Left lobe of liver (tissue), 2 donors: ENCODE data around the gene DPM3. TPM values are rescaled to one million over a fixed set of nuclear protein-coding genes. Genes with fewer than 3 reads are reported as not detected.
A peak's percentile ranks its signal among the peaks of the same experiment; 100 is the strongest.
"Not testable (repeated sequence)": the region's sequence is repeated elsewhere in the genome, so short reads cannot be mapped to it uniquely, and the experiment has no call there.

ENCODE experiments used
- ATAC-seq: fragments of 200-7000 bp; cut with Tn5 transposase; one replicate; pipeline ENCODE4 v1.9.1; 2020; ENCODE audit warnings: mild to moderate bottlenecking, moderate library complexity
- DNase-seq: peaks from one replicate; pipeline ENCODE4 v3.0.0-alpha.2; 2020; ENCODE audit warnings: low spot score
- total RNA-seq: library from RNA; stranded (reverse); gene quantifications from one replicate; pipeline ENCODE4 v1.2.1, GENCODE V29; 2021
- donor health status: DM: no; HTN: no; CAD: no; lungs with moderate emphysema.
- donor health status: DM: no; HTN: yes; CAD: no.

Gene DPM3, protein sequence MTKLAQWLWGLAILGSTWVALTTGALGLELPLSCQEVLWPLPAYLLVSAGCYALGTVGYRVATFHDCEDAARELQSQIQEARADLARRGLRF
- total RNA-seq, result 76.8 TPM

DNA sequence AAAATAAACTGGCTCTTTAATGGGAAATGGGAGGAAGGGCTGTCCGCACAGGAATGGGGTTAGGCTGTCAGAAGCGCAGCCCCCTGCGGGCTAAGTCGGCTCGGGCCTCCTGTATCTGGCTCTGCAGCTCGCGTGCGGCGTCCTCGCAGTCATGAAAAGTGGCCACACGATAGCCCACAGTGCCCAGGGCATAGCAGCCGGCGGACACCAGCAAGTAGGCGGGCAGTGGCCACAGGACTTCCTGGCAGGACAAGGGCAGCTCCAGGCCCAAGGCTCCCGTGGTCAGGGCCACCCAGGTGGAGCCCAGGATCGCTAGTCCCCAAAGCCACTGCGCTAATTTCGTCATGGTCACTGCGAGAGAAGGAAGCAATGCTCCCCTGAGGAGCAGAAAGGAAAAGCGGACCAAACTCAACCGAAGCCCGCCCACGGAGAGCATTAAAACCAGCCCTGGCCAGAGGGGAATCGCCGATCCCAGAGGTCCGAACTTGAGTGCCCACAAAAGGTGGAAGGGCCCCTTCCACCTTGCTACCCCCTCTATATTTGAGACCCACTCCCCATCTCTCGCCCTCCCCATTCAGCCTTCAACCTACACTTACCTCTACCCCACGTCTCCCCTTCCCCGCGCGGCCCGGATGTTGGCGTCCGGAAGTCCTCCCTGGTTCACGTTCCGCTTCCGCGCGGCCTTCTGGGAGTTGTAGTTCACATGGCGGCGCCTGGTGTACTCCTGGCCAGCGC, at the start of gene DPM3:
Gene DPM3 (minus strand): TSS at position 637 of the 735 bp plus-strand sequence. CDS start 291 bp downstream, at position 346.
- DNase-seq (peak; percentile 91), ATAC-seq (peak; percentile 76)

- not testable (repeated sequence) for ATAC-seq, DNase-seq
Measured at GRCh38 chr1:155189926-155190325, 49.6 kb upstream of the DPM3 start.

DNA sequence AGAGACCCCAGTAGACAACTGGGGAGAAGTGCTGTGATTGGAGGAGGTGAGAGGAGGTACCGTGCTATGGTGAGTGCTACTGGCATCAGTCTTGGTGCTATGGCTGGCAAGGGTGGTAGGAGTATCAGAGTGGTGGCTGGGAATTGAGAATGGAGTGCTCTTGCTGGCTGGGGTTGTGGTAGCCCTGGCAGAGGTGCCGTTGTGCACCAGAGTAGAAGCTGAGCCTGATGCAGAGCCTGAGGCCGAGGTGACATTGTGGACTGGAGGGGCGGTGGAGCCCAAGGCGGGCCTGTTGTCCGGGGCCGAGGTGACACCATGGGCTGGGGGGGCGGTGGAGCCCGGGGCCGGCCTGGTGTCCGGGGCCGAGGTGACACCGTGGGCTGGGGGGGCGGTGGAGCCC, 47.9 kb upstream of the DPM3 start:
- no peak for ATAC-seq
- no peak for DNase-seq

DNA sequence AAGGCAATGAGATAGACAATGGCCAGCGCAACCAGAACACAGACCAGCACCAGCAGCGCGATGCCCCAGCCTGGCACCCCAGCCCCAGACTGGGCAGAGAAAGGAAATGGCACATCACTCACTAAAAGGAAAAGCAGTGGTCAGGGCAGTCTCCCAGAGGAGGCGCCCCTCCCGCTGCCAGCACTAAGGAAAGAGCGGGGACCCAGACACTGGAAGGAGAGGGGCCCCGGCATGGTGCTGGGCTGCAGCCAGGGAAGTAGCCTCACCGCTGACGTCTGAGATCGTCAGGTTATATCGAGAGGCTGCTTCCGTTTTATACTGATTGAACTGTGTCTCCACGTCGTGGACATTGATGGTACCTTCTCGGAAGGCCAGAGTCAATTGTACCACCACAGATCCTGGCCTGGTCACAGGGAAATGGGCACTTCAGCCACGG, 47.1 kb upstream of the DPM3 start:
- no peak for DNase-seq
- no peak for ATAC-seq

DNA sequence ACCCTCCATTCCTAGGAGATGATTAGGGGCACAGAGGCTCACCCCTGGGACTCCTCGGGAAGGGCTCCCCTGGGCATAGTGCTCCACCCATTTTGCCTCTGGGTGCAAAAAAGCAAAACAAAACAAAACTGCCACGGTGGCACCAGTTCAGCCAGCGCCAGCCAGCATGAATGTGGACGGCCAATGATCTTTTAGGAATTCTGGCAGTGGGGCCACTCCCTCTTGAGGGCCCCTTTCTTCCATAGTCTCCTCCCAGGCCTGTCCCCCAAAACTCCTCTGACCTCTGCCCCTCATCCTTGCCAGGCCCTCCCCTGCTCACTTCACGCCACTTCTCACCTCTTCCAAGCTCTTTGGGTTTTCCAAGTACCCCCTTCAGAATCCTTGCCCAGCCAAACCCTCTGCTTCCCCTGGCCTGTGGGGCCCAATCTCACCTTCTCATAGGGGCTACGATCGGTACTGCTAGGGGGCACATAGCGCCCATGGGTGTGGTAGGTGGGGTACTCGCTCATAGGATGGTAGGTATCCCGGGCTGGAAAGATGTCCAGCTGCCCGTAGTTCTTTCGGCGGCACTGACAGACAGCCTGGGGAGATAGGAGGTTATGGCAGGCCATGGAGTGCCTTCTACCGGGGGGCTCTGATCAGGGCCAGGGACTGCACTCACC, 46.6 kb upstream of the DPM3 start:
- DNase-seq, result no peak
- ATAC-seq, result no peak

- ATAC-seq (no peak), DNase-seq (no peak)
Measured at GRCh38 chr1:155186067-155186793, 45.9 kb upstream of the DPM3 start.

- no peak for DNase-seq
- no peak for ATAC-seq
Measured at GRCh38 chr1:155185783-155186066, 45.4 kb upstream of the DPM3 start.

DNA sequence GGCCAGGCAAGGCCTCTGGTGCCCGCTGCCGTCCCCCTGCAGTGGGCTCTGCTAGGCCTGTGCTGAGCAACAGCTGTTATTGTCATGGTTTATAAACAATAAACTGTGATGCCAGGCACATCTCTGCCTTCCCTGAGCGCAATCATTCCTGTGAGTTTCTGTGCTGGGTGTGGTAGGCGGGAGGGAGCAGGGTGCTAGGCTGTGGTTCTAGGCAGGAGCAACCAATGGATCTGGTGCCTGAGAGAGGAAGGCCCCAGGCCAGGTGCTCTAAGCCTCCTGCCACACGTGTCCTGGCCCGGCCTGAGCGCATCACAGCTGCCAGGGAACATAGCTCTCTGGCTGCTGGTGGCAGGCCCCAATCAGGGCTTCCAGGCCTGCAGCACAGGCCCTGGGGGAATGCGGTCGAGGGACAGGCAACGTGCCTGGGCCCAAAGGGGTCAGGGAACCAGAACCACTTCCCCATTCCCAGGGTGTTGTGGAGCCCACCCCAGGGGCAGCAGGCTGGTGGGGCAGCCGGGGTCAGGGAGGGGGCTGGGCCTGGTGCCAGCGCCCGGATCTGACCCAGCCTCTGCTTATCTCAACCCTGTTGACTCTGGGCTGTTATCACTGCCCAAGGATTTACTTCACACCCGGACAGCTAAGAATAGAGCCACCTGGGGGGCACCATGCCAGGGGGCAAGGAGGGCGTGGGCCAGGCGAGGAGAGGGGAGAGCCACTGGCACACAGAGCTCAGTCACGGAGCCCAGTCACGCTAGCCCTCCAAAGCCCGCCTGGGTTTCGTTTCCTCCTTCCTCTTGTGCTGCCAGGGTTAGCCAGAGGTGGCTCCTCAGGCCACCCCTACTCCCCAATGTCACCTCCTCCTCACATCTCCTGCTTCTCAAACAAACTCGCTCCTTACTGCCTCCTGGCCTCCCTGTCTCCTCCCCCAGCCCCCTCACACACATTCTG, 44.8 kb upstream of the DPM3 start:
- peak; percentile 41 for DNase-seq
- peak; percentile 57 for ATAC-seq

- ATAC-seq (no peak), DNase-seq (peak; percentile 43)
Measured at GRCh38 chr1:155184351-155184811, 44.0 kb upstream of the DPM3 start.

DNA sequence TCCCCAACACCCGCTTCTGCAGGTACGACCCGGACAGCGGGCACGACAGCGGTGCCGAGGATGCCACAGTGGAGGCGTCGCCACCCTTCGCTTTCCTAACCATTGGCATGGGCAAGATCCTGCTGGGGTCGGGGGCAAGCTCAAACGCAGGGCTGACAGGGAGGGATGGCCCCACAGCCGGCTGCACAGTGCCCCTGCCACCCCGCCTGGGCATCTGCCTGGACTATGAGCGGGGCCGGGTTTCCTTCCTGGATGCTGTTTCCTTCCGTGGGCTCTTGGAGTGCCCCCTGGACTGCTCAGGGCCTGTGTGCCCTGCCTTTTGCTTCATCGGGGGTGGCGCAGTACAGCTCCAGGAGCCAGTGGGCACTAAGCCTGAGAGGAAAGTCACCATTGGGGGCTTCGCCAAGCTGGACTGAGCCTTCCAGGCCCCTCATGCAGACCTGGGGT, 43.5 kb upstream of the DPM3 start:
- DNase-seq (peak; percentile 40), ATAC-seq (no peak)

- DNase-seq (no peak), ATAC-seq (no peak)
Measured at GRCh38 chr1:155182052-155182550, 41.8 kb upstream of the DPM3 start.

DNA sequence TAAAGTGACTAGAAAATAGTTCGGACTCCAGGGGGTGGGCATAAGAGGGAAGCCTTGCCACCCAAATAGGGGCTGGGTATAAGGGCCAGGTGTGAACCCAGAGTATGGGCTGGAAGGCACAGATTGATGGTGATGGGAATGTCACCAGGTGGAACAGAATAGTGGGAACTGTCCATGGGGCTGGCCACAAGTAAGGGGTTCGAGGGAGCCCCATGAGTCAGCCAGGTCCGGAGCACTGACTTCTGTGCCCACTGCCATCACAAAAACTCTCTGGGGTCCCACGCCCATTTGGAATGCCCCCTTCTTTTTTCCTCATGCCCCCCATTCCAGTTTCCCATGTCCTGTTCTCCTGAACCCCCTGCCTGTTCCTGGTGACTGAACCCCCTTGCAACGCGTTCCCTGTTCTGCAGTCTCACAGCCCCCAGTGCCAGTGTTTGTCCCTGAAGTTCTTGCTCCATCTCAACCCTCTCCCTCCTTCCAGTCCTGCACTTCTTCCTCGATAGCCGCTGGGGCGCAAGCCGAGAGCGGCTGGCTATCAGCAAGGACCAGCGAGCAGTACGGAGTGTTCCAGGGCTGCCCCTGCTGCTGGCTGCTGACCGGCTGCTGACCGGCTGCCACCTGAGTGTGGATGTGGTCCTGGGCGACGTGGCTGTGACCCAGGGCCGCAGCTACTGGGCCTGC, 41.2 kb upstream of the DPM3 start:
- ATAC-seq, result no peak
- peak; percentile 41 for DNase-seq

- no peak for ATAC-seq
Measured at GRCh38 chr1:155179112-155180031, 39.0 kb upstream of the DPM3 start.

DNA sequence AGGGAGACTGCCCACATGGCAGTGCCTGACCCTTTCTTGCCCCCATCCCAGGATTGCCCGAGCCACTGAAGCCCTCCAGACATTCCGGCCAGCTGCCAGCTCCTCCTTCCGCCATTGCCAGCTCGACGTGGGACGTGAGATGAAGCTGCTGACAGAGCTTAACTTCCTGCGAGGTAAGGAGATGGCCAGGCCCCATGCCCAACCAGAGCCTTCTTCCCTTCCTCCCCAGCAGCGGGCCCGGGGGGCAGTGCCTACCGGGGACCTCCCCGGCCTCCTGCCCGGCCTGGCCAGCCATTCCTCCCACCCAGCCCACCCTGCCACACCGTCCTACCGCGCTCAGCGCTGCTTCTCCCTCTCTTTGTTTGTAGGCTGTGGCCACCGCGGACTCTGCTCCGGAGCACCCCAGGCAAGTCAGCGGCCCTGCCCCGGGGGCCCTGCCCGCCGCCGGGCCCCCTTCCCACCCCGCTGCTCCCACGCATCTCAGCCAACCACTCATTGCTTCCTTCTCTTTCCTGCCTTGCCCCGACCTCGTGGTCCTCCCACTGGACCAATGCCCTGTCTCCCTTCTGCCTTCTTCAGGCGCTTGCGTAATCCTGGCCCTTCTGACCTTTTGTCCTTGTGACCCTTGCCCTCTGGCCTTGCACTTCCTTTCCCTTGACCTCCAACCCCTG, 38.2 kb upstream of the DPM3 start:
- DNase-seq, result peak; percentile 46
- ATAC-seq, result no peak

More at GRCh38 chr1:155179112-155180031, 39.0 kb upstream of the DPM3 start:
- DNase-seq, result peak; percentile 48

- no peak for ATAC-seq
- peak; percentile 44 for DNase-seq
Measured at GRCh38 chr1:155177918-155178281, 37.6 kb upstream of the DPM3 start.

GRCh38 chr1:155177192-155177917, 37.0 kb upstream of the DPM3 start:
- DNase-seq, result peak; percentile 45
- no peak for ATAC-seq

- DNase-seq (peak; percentile 77), ATAC-seq (peak; percentile 72)
Measured at GRCh38 chr1:155176544-155177071, 36.3 kb upstream of the DPM3 start.
